OCI-LY7 (cell line): Measurements from ENCODE around the gene ECHDC1. TPM values are rescaled to one million over a fixed set of nuclear protein-coding genes. Genes with fewer than 3 reads are reported as not detected.

Experiments used
- BruUV-seq: library from RNA; stranded (reverse); fragments of 400-500 nt; replicated peaks from 2 replicates; lab custom pipeline; 2021; lab: Mats Ljungman, UMichigan
- CTCF ChIA-PET: fragments of 300-600 bp; sonication (Branson Sonifier 250); formaldehyde crosslinking; loops from one replicate; lab custom pipeline; 2022; ENCODE audit warnings: antibody characterized with exemption; ENCODE audit not compliant: unreplicated experiment; lab: Charles Lee
- POLR2A ChIA-PET: fragments of 300-600 bp; sonication (Branson Sonifier 250); formaldehyde crosslinking; loops from one replicate; lab custom pipeline; 2022; ENCODE audit warnings: antibody characterized with exemption; lab: Charles Lee
- DNase-seq: peaks from one replicate; pipeline ENCODE4 v3.0.0-alpha.2; 2015; ENCODE audit warnings: low spot score
- H2AFZ ChIP-seq: fragments of 200-600 bp; sonication (generic), shearing (Covaris generic); 2 replicates; pipeline ENCODE4 v1.6.1; 2014; ENCODE audit warnings: mild to moderate bottlenecking, antibody characterized with exemption, low read length, moderate library complexity
- H3K27ac ChIP-seq: fragments of 200-600 bp; sonication (generic); 2 replicates; pipeline ENCODE4 v1.5.1; 2014; ENCODE audit warnings: mixed run types, low read depth, mild to moderate bottlenecking, moderate library complexity, low read length, inconsistent platforms; ENCODE audit not compliant: poor library complexity, severe bottlenecking
- H3K36me3 ChIP-seq: fragments of 200-600 bp; sonication (generic); 2 replicates; pipeline ENCODE4 v1.6.1; 2014; ENCODE audit warnings: mild to moderate bottlenecking, antibody characterized with exemption, low read length, moderate library complexity, mixed read lengths; ENCODE audit not compliant: insufficient read depth
- H3K4me1 ChIP-seq: fragments of 200-600 bp; sonication (generic); 2 replicates; pipeline ENCODE4 v1.5.1; 2014; ENCODE audit warnings: mild to moderate bottlenecking, low read length; ENCODE audit not compliant: insufficient read depth, poor library complexity, severe bottlenecking
- H3K4me2 ChIP-seq: fragments of 200-600 bp; sonication (generic); 2 replicates; pipeline ENCODE4 v1.6.1; 2014; ENCODE audit warnings: mild to moderate bottlenecking, low read length
- H3K4me3 ChIP-seq: fragments of 200-600 bp; sonication (generic); 2 replicates; pipeline ENCODE4 v1.5.1; 2014; ENCODE audit warnings: mild to moderate bottlenecking, low read depth, low read length; ENCODE audit not compliant: poor library complexity, severe bottlenecking
- H3K79me2 ChIP-seq: fragments of 200-600 bp; sonication (generic); 2 replicates; pipeline ENCODE4 v1.6.1; 2016; ENCODE audit warnings: low read depth, mild to moderate bottlenecking, low read length, moderate library complexity, mixed read lengths; ENCODE audit not compliant: insufficient read depth
- H3K9me2 ChIP-seq: fragments of 200-600 bp; sonication (generic); 2 replicates; pipeline ENCODE4 v1.6.1; 2016; ENCODE audit warnings: mild to moderate bottlenecking, low read length, mixed read lengths; ENCODE audit not compliant: insufficient read depth
- H3K9me3 ChIP-seq: fragments of 200-600 bp; sonication (generic); 2 replicates; pipeline ENCODE4 v1.6.1; 2014; ENCODE audit warnings: mild to moderate bottlenecking, mixed run types, low read length, mixed read lengths
- H4K20me1 ChIP-seq: fragments of 200-600 bp; sonication (generic); 2 replicates; pipeline ENCODE4 v1.6.1; 2014; ENCODE audit warnings: mild to moderate bottlenecking, antibody characterized with exemption, low read length, moderate library complexity, mixed read lengths; ENCODE audit not compliant: insufficient read depth
- CTCF ChIP-seq: fragments of 200-600 bp; sonication (generic); conservative IDR thresholded peaks from 2 replicates; pipeline ENCODE4 v1.5.1; 2014; ENCODE audit warnings: mild to moderate bottlenecking, antibody characterized with exemption, low read length, moderate library complexity, mixed read lengths
- EZH2phosphoT487 ChIP-seq: fragments of 200-600 bp; sonication (generic); IDR thresholded peaks from 2 replicates; pipeline ENCODE4 v1.6.1; 2018; ENCODE audit warnings: low read depth, borderline replicate concordance, mild to moderate bottlenecking, mixed run types, antibody characterized with exemption, low read length, moderate library complexity, mixed read lengths
- intact Hi-C: fragments of 100-400 bp; cut with micrococcal nuclease; formaldehyde crosslinking; loops from one replicate; pipeline ENCODE4 v1.10.0; 2022; ENCODE audit not compliant: unreplicated experiment
- total RNA-seq, 2 experiments: library from RNA; depleted of rRNA in 1 of 2; stranded (reverse); fragments of >200 nt in 1 of 2; shearing (Covaris generic) in 1 of 2; gene quantifications; 2 replicates each; pipeline ENCODE4 v1.2.3, GENCODE V29; 2014 to 2022

The ECHDC1 gene
- total RNA-seq, 2 experiments from 2014 or later: 18.6 to 41.9 TPM

- TF ChIP-seq CTCF (no peak), EZH2phosphoT487 (no peak)
- no peak overlapping the region for H3K4me2 ChIP-seq
- H3K79me2 ChIP-seq: no peaks in the 10 kb centered on the region
- intact Hi-C loops: loop anchor here (5.0 kb wide), 2 partner anchors 42 to 167 kb away; partner anchors contain the start of gene ECHDC1
- no peak overlapping the region for H3K27ac ChIP-seq
- H3K36me3 ChIP-seq: 0 out of 2 replicates have a peak, but pooled peaks cover 4% of the 10 kb centered on the region
- H3K4me1 ChIP-seq: no peaks in the 10 kb centered on the region
- ChIA-PET CTCF (interaction anchor here (0.6 kb wide), 1 partner anchor 132 kb away, joined by 5 read pairs; no protein-coding TSS in a partner anchor), POLR2A (interaction anchor here (1.3 to 1.7 kb wide), 3 partner anchors 10 to 31 kb away, joined by 3 to 6 read pairs (median 4); no protein-coding TSS in a partner anchor)
- no peak overlapping the region for H3K4me3 ChIP-seq
- no TSS peak for BruUV-seq
- DNase-seq: no peak
- H4K20me1 ChIP-seq: no peaks in the 10 kb centered on the region
- no peak overlapping the region for H2AFZ ChIP-seq
- no peaks in the 10 kb centered on the region for H3K9me3 ChIP-seq
- H3K9me2 ChIP-seq: no peaks in the 10 kb centered on the region
Measured at GRCh38 chr6:127300411-127300810, 43.0 kb downstream of the ECHDC1 start.

- Histone ChIP-seq H3K79me2 (no peaks in the 10 kb centered on the region), H3K36me3 (peaks cover 8% of the 10 kb centered on the region; the same call in 1 of the 2 replicates), H3K9me2 (no peaks in the 10 kb centered on the region), H3K4me2 (no peak overlapping the region), H3K4me1 (no peaks in the 10 kb centered on the region), H3K4me3 (no peak overlapping the region), H4K20me1 (no peaks in the 10 kb centered on the region), H2AFZ (no peak overlapping the region), H3K27ac (no peak overlapping the region), H3K9me3 (no peaks in the 10 kb centered on the region)
- TF ChIP-seq CTCF (no peak), EZH2phosphoT487 (no peak)
- intact Hi-C loops: loop anchor here (5.0 kb wide), 2 partner anchors 43 to 168 kb away; partner anchors contain the start of gene ECHDC1
- no TSS peak for BruUV-seq
- ChIA-PET CTCF (no interaction called here), POLR2A (interaction anchor here (0.6 to 1.7 kb wide), 8 partner anchors 10 to 337 kb away, joined by 3 to 6 read pairs (median 4); partner anchors contain the start of gene RNF146)
- no peak for DNase-seq
Measured at GRCh38 chr6:127299522-127300240, 43.7 kb downstream of the ECHDC1 start.
